GM12864 (cell line): ENCODE data around the gene INO80D.
"Not testable (repeated sequence)": the region's sequence is repeated elsewhere in the genome, so short reads cannot be mapped to it uniquely, and the experiment has no call there.

Source experiments
- DNase-seq: peaks from one replicate; pipeline ENCODE4 v3.0.0-alpha.2; 2011; ENCODE audit warnings: low read depth
- H3K4me3 ChIP-seq: 2 replicates; pipeline ENCODE4 v1.5.1; 2011; ENCODE audit warnings: mild to moderate bottlenecking, low read depth, low read length, control low read depth
- CTCF ChIP-seq: IDR thresholded peaks from 2 replicates; pipeline ENCODE4 v1.5.1; 2011; ENCODE audit warnings: low read depth, mild to moderate bottlenecking, moderate library complexity, low read length, control low read depth, inconsistent platforms; ENCODE audit errors: missing control alignments

Gene INO80D

DNA sequence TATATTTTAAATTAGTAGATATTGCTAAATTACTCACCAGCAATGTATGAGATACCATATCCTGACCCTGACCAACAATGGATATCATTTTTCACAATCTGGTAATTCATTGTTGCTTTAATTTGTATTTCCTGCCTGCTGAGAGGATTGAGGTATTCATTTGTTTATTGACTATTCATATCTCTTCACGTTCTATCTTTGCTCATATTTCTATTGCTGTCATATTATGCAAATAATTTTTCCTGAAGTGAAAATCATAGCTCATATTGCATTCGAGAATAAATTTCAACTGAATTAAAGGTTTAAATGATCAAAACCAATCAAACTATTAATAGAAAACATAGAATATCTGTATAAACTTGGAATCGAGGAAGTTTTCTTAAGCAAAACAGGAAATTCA, 31.0 kb downstream of the INO80D start:
- DNase-seq: no peak
- TF ChIP-seq CTCF: no peak
- H3K4me3 ChIP-seq: no peak overlapping the region

- no peak for TF ChIP-seq CTCF
These were observed 34.1 kb downstream of the INO80D start for GRCh38 chr2:206051912-206052311.

GRCh38 chr2:206049392-206049791, 36.6 kb downstream of the INO80D start:
- TF ChIP-seq CTCF: no peak
- H3K4me3 ChIP-seq: no peak overlapping the region
- DNase-seq: no peak

More at GRCh38 chr2:206051912-206052311, 34.1 kb downstream of the INO80D start:
- no peak for DNase-seq
- no peak overlapping the region for H3K4me3 ChIP-seq

GRCh38 chr2:206045251-206045650, 40.7 kb downstream of the INO80D start:
- DNase-seq: no peak
- TF ChIP-seq CTCF: no peak
- H3K4me3 ChIP-seq: no peak overlapping the region

- no peak for DNase-seq
- TF ChIP-seq CTCF: no peak
These were observed 45.4 kb downstream of the INO80D start for GRCh38 chr2:206040525-206040924.

DNA sequence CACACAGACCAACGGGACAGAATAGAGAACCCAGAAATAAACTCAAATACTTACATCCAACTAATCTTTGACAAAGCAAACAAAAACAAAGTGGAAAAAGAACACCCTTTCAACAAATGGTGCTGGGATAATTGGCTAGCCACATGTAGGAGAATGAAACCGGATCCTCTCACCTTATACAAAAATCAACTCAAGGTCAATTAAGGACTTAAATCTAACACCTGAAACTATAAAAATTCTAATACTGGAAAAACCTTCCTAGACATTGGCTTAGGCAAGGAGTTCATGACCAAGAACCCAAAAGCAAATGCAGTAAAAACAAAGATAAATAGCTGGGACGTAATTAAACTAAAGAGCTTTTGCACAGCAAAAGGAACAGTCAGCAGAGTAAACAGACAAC, 50.6 kb downstream of the INO80D start:
- not testable (repeated sequence) for H3K4me3 ChIP-seq, DNase-seq

More at GRCh38 chr2:206040525-206040924, 45.4 kb downstream of the INO80D start:
- H3K4me3 ChIP-seq: no peak overlapping the region

GRCh38 chr2:206033452-206033851, 52.5 kb downstream of the INO80D start:
- DNase-seq, H3K4me3 ChIP-seq: not testable (repeated sequence)

DNA sequence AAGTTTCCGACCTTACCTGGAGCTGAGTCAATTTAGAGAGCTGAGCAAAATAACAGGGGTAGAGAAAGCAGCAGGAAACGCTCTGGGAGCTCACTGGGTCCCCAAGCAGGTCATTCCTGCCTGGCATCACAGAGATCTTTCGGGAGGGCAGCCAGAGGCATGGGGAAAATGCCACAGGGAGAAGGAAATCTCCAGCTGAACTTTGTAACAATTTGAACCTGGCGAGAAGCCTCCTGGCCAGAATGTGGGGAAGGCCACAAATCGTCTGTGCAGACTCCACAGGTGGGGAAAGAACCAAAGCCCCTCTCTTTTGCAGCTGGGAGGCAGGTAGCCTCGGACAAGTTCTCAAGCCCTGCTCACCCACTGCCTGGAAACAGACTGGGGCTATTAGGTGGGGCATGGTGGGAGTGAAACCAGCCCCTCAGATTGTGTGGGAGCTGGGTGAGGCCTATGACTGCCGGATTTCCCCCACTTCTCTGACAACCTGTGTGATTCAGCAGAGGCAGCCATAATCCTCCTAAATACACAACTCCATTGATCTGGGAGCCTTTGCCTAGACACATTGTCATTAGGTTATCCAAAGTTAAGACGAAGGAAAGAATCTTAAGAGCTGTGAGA, 53.9 kb downstream of the INO80D start:
- H3K4me3 ChIP-seq: no peak overlapping the region
- no peak for TF ChIP-seq CTCF
- DNase-seq: no peak
